HS-5 (cell line): ENCODE results near the gene CAMK2D.
A peak's percentile ranks its signal among the peaks of the same experiment; 100 is the strongest.

Source experiments
- DNase-seq: peaks from one replicate; pipeline ENCODE4 v3.0.0-alpha.2; 2012; ENCODE audit warnings: low read depth

Gene CAMK2D

DNA sequence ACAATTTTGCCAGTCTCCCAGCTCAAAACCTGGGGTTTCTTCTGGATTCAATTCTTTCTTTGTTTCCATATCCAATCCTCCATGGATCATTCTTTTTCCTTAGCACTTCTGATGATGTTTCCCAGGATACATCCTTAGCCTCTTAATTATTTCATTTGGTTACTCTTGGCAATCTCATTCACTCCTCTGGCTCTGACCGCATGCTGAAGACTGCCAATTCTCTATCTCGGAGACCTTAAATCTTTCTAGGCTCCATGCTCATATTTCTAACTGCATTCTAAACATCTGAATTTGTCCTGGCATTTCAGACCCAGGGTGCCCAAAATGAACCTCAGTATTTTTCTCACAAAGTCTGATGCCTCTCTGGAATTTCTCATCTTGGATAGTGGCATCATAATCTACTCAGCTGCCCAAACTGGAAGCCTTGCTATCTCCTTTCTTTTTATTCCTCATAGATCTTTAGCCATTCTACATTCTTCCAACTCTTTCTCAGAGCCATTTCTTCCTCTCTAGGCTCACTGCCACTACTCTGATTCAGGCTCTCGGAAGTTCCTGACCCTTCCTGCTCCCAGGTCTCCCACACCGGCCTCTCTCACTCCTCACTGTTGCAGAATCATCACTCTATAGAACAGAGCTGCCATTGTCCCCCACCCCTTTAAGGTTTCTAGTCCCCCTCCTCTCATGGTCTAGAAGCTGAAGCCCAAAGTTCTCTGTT, 290.2 kb downstream of the CAMK2D start:
- DNase-seq: no peak

DNA sequence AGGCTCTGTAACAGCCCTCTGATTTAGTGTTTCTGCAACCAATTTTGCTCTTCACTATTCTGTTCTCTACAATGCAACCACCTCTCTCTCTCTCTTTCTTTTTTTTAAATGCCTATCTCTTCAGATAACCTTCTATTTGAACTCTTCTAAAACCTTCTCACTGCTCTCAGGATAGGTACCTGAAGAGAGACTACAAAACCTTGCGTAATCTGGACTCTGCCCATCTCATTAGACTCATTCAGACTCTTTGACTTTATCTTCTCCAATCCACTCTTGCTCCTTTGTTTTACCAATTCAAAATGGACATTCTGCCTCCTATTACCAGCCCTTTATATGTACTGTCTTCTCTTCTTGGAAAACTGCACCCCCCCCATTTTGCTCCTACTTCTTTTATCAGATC, 291.6 kb downstream of the CAMK2D start:
- no peak for DNase-seq

DNA sequence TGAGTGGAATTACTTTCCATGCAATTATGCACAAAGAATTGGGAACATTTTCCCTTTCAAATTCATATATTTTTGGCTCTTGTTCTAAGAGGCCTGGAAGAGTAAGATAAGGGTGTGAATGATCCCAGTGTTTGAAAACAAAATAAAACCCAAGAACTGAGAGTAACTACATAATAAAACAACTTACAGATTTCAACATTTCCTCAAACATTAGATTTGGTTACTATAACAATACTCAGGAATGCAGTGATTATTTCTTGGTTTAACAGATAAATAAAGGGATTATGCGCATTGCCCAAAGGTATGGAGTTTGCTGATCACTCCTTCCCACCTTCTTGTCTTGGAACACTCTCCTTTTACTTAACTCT, 292.5 kb downstream of the CAMK2D start:
- no peak for DNase-seq

DNA sequence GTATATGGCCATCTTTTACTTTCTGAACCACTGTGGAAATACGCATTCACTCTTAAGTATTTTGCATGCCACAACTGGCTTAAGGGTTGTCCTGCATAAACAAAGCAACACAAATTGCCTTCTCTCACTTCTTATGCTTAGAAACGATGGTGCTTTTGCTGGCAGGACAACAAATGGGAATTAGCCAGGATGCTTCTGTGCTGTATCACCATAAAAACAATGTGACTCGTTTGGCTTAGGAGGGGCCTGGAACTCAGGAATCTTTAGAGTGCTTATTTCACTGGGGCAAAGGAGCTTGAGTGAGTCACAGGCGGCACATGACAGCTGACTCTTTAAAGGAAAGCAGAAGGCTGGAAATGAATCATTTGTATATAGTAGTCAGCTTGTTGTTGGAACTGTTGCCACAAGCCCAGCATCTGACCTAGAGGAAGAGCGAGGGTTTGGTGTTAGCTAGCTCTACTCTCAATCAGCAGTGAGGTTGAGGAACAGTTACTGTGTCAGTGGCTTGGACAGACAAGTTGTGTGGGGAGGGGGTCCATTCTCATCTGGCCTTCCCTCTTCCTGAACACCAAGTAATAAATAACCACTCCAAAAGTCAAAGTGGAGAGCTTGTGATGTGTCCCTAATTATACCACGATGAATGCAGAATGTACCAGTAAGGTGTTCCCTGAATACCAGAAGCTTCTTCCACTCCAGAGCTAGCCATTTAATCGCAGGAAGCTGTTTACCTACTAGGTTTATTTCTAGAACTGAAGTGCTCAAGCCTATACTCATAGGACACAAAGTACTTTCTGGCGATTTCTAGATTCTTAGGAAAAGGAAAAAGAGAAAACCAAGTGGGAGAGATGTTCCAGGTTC, 293.1 kb downstream of the CAMK2D start:
- DNase-seq: peak; percentile 98

GRCh38 chr4:113467581-113467980, 294.0 kb downstream of the CAMK2D start:
- peak; percentile 67 for DNase-seq

- DNase-seq: no peak
Measured at GRCh38 chr4:113462286-113462685, 299.3 kb downstream of the CAMK2D start.

- no peak for DNase-seq
Measured at GRCh38 chr4:113461281-113461680, 300.3 kb downstream of the CAMK2D start.

- no peak for DNase-seq
Measured at GRCh38 chr4:113457886-113458285, 303.7 kb downstream of the CAMK2D start.

- no peak for DNase-seq
Measured at GRCh38 chr4:113457121-113457520, 304.4 kb downstream of the CAMK2D start.

DNA sequence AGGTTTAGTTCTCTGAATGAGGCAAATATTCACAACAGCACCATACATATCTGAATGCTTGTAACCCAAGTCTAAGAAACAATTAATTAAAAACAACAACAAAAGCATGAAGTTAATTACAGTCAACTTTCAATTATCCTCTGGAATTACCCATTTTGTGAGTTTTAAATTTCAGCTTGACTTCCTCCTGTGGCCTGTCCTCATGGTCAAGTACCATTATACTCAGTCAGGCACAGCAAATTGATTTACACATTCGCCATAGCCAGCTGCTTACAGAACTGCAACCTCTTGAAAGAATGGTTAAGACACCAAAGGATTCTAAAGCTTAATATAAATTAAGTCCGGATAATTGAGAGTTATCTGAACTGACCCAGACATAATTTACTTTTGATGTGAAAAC, 306.5 kb downstream of the CAMK2D start:
- DNase-seq: no peak

DNA sequence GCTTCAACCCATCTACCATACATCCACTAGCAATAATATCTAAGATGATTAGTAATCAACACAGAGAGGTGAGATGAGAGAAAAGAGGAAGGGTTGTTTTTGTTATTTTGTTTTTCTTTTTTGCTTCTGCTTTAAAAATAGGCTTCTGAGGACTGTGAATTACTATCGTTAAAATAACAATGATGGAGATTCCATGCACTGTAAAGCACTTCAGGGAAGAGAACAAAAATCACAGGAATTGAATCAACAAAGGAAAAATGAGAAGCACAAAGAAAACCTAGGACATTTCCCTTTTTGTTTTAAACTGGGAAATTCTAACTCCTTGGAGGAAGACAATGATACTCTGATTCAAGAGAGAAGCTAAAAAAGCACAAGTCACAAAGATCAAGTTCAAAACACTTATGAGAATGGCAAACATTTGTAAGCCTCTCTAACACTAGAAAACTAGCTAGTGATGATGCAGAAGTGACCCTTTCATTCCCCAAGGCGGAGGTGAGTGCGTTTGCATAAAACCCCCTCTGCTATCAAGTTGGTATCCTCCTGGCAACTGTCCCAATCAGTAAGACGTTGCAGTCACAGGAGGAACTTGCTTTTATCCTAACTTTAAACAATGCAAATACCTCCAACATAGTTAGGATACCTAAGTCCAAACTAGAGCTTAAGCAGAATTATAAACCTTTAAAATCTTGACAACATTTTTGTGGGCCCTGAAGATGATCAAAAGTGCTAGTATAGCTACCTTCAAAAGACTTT, 308.5 kb downstream of the CAMK2D start:
- DNase-seq: no peak

DNA sequence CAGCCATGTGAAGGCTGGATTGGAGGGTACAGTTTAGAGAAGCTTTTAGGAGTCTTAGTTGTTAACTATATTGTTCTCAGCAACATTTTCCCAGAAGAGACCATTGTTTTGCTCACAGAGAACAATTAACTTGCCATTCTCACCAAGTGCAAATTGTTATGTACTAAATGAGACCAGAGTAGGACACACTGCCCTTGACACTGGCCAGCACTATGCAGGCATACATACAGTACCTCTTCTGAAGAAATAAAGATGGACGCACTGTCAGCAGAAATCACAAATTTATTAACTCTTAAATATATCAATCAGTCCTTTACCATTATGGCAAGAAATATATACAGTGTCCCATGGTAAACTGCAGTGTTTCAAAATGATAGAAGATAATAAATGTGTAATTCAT, 309.4 kb downstream of the CAMK2D start:
- no peak for DNase-seq

GRCh38 chr4:113450295-113451080, 311.1 kb downstream of the CAMK2D start:
- no peak for DNase-seq

DNA sequence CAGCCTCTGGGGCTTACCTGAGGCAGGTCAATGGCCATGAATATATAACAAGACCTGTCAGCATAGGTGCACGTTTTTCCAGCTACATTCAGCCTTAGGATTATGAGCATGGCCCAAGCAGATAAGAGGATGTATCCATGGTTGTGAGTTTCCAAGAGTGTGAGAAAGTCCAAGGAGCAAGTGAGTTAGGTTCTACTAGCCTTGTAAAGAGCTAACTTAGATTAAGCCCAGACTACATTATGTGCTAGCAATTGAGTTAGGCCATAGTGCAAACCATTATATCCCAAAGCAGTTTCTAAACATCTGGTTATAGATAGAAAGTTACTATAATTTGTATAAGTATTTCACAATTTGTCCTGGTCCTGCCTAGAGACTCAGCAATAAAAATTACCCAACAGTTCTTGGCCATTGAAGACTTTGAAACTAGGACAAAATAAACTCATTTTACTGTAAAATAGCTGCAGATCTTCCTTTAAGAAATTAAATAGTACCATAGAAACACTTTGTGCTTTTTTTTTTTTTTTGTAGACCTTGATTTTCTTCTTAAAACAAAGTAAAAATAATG, 312.0 kb downstream of the CAMK2D start:
- DNase-seq: no peak

- no peak for DNase-seq
Measured at GRCh38 chr4:113447769-113448168, 313.8 kb downstream of the CAMK2D start.

- DNase-seq: no peak
Measured at GRCh38 chr4:113447061-113447460, 314.5 kb downstream of the CAMK2D start.

GRCh38 chr4:113446019-113446418, 315.5 kb downstream of the CAMK2D start:
- DNase-seq: peak; percentile 67

DNA sequence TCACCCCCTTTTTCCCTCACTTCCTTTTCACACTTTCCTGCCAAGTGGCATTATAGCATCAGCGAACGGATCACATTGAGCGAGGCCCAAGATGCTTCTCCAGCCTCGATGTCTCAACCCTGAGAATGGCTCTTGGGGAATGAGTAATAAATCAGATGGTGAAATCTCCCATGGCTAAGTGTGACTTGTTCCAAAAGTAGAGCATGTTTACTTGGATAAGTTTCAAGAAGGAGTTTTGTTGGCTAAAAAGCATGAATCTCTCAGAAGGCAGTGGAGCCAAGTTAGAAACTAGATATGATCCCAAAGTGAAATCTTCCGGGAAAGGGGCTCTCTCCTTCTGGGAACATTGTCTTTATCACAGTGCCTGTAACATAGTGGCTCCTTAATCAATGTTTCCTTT, 316.3 kb downstream of the CAMK2D start:
- peak; percentile 87 for DNase-seq

DNA sequence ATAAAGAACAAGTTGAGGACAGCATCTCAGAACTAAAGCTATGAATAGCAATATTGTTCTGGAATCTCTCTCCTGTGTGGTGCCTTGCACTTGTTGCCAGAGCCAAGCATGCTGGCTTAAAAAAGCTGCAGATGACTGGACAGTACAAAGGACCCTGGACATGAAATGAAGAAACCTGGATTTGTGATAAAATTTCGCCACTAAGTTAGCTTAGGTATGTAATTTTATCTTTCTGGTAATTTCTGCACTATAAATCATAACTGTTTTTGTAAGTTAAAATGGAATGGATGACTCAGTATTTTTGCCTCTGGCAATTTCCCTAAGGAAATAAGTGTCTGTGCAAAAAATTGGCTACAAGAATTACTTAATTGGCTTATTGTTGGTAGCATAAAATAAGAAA, 317.2 kb downstream of the CAMK2D start:
- DNase-seq: no peak

GRCh38 chr4:113442826-113443225, 318.7 kb downstream of the CAMK2D start:
- no peak for DNase-seq

- no peak for DNase-seq
Measured at GRCh38 chr4:113440371-113440770, 321.2 kb downstream of the CAMK2D start.

DNA sequence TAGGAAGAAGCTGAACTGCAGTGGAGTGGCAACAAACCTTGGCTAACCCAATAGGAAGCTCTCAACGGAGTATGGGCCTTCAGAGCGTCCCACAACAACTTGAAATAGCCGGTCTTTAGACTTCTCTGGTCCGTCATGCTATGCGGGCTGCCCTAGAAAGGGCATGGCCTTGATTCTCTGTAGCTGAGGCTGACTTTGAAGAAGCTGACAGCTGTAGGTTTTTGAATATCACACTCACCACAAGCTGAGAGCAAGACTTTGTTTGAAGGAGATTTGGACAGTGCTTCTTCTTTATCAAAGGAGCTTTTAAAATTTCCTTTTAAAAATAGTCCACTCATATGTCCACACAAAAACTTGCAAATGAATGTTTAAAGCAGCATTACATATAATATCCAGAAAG, 322.9 kb downstream of the CAMK2D start:
- no peak for DNase-seq
